ENCODE results near the gene TXNRD1.

Gene TXNRD1

DNA sequence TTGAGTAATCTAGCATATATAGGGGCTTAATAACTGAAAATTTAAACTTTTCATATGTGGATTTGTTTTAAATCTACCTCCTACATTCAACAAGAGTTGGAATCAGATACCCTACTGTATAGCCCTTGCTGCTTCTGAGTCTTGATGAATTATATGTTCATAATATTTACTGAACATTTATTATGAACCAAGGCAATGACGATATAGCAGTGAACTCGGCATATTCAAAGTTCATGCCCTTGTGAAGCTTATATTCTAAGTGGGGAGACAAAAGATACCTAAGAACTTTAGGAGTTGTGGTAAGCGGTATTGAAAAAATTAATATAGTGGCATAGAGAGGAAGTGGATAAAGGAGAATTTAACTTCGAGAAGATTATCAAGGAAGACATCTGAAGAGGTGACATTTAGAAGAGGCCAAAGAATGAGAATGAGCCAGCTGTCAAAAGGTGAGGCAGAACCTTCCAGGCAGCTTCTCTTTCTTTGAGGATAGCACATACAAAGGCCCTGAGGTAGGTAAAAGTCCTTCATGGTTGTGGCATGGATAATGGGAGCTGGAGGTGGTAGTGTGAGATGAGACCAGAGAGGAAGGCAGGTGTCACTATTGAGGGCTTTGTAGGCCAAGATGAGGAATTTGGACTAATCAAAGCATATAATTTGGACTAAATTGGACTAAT, 98.1 kb downstream of the TXNRD1 start:
- no peak overlapping the region for H3K4me3 ChIP-seq (replicated peaks in 1 of 2; ENCODE audit: low read depth in 2 of 2, low read length in 2 of 2)
- DNase-seq (ENCODE audit: low read depth in 2 of 2): no peak
- no peak for TF ChIP-seq CTCF (IDR thresholded peaks at IDR 0.05; ENCODE audit: low read depth, low read length)

GRCh38 chr12:104314242-104314614, 98.6 kb downstream of the TXNRD1 start:
- DNase-seq (ENCODE audit: low read depth in 2 of 2): peak in 1 of 2 donors; percentile 35
- TF ChIP-seq CTCF (IDR thresholded peaks at IDR 0.05; ENCODE audit: low read depth, low read length): no peak
- no peak overlapping the region for H3K4me3 ChIP-seq (replicated peaks in 1 of 2; ENCODE audit: low read depth in 2 of 2, low read length in 2 of 2)

DNA sequence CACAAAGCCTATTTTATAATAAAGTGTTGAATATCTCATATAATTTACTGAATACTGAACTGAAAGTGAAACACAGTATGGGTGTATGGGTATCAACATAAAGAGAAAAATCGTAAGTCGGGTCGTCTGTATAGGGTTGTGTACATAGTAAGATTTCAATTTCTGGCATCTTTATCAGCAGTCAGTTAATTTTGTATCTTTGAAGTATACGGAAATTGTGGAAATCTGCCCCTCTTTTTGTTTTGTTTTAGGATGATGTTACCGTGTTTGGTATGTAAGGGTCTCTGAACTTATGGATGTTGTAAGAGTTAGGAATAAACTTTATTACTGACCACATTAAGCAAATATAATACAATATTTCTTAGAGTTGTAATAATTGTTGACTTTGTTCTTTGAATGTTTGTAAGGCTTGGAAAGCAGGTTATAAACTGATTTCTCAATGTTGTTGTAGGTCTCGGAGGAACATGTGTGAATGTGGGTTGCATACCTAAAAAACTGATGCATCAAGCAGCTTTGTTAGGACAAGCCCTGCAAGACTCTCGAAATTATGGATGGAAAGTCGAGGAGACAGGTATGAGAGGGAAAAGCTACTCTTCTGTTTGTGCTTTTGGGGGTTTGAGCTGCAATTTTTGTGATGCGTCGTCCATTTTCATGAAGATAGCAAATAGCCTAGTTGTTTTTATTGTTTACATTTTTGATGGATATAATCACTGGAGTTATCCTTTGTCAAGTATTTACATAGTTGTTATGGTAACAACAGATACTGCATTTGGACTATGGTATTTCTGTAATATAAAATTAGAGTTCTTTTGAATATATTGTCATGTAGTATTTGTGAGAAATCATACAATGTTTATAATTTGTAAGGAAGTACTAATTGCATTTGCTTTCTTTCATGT, 100.0 kb downstream of the TXNRD1 start:
- TF ChIP-seq CTCF (IDR thresholded peaks at IDR 0.05; ENCODE audit: low read depth, low read length): no peak

GRCh38 chr12:104316936-104317335, 101.4 kb downstream of the TXNRD1 start:
- no peak overlapping the region for H3K4me3 ChIP-seq (replicated peaks in 1 of 2; ENCODE audit: low read depth in 2 of 2, low read length in 2 of 2)
- DNase-seq (ENCODE audit: low read depth in 2 of 2): no peak
- no peak for TF ChIP-seq CTCF (IDR thresholded peaks at IDR 0.05; ENCODE audit: low read depth, low read length)

More for the DNA sequence above, 100.0 kb downstream of the TXNRD1 start:
- H3K4me3 ChIP-seq (replicated peaks in 1 of 2; ENCODE audit: low read depth in 2 of 2, low read length in 2 of 2): no peak overlapping the region
- no peak for DNase-seq (ENCODE audit: low read depth in 2 of 2)

DNA sequence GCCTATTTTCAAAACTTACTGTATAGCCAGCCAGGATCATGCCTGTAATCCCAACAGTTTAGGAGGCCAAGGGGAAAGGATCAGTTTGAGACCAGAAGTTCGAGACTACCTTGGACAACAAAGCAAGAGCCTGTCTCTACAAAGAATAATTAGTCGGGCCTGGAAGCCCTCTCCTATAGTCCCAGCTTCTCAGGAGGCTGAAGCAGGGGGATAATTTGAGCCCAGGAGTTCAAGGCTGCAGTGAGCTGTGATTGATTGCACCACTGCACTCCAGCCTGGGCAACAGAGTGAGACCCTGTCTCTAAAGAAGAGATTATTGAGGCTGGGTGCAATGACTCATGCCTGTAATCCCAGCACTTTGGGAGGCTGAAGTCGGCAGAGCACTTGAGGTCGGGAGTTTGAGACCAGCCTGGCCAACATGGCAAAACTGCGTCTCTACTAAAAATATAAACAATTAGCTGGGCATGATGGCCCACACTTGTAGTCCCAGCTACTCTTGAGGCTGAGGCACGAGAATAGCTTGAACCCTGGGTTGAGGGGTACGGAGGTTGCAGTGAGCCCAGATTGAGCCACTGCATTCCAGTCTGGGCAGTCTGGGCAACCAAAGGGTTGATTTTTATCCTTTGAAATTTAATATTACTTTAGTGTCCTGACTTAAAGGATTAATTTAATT, 102.1 kb downstream of the TXNRD1 start:
- no peak for TF ChIP-seq CTCF (IDR thresholded peaks at IDR 0.05; ENCODE audit: low read depth, low read length)
- H3K4me3 ChIP-seq (replicated peaks in 1 of 2; ENCODE audit: low read depth in 2 of 2, low read length in 2 of 2): no peak overlapping the region
- no peak for DNase-seq (ENCODE audit: low read depth in 2 of 2)

DNA sequence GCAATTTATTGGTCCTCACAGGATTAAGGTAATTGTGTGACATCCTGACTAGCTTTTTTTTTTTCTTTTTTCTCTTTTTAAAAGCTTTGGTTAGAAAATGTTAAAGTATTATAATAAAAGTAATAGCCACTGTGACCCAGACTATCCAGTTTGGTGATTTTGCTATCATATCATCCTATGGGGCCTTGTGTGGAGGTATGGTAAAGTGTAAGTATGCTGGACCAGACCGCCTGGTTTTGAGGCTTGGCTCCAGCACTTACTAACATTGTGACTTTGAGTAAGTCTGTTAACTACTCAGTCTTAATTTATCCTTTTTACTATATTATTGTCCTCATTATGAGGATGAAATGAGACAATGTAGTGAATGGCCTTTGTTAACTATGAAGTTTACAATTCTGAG, 103.4 kb downstream of the TXNRD1 start:
- no peak for DNase-seq (ENCODE audit: low read depth in 2 of 2)
- no peak for TF ChIP-seq CTCF (IDR thresholded peaks at IDR 0.05; ENCODE audit: low read depth, low read length)

More for the DNA sequence above, 103.4 kb downstream of the TXNRD1 start:
- H3K4me3 ChIP-seq (replicated peaks in 1 of 2; ENCODE audit: low read depth in 2 of 2, low read length in 2 of 2): no peak overlapping the region

Data from cardiac fibroblast (primary cell).